Sigmoid colon (tissue), 7 donors: ENCODE results near the gene ZNF626. TPM values are rescaled to one million over a fixed set of nuclear protein-coding genes. Genes with fewer than 3 reads are reported as not detected.
"Not testable (repeated sequence)": the region's sequence is repeated elsewhere in the genome, so short reads cannot be mapped to it uniquely, and the experiment has no call there.

Source experiments
- DNase-seq: peaks from one replicate; pipeline ENCODE4 v3.0.0-alpha.2; 2019
- H3K27ac ChIP-seq, 4 donors: fragments of 200-600 bp; sonication (generic); one replicate each; pipeline ENCODE4 v1.5.1; 2016 to 2019; ENCODE audit warnings: mild to moderate bottlenecking in 1 of 4
- H3K27me3 ChIP-seq, 3 donors: fragments of 200-600 bp; sonication (generic); one replicate each; pipeline ENCODE4 v1.5.1; 2019; ENCODE audit warnings: mild to moderate bottlenecking in 1 of 3
- H3K36me3 ChIP-seq, 4 donors: fragments of 200-600 bp; sonication (generic); one replicate each; pipeline ENCODE4 v1.5.1; 2016 to 2019
- H3K4me1 ChIP-seq, 4 donors: fragments of 200-600 bp; sonication (generic); one replicate each; pipeline ENCODE4 v1.5.1; 2017 to 2019
- H3K4me3 ChIP-seq, 4 donors: fragments of 200-600 bp; sonication (generic); one replicate each; pipeline ENCODE4 v1.5.1; 2017 to 2019; ENCODE audit warnings: mild to moderate bottlenecking in 2 of 4, moderate library complexity in 1 of 4
- H3K9me3 ChIP-seq, 4 donors: fragments of 200-600 bp in 3 of 4; sonication (generic) in 3 of 4; one replicate each; pipeline versions ENCODE4 v1.5.1 to v1.6.1; 2013 to 2019
- EP300 ChIP-seq, 4 donors: sonication (generic); formaldehyde crosslinking; IDR thresholded peaks; one replicate each; pipeline ENCODE4 v1.6.1; 2017; ENCODE audit warnings: antibody characterized with exemption in 4 of 4
- POLR2A ChIP-seq, 2 donors: fragments of 450-650 bp; IDR thresholded peaks; one replicate each; pipeline ENCODE4 v1.6.1; 2016; ENCODE audit warnings: antibody characterized with exemption in 2 of 2, mild to moderate bottlenecking in 2 of 2, moderate library complexity in 2 of 2
- POLR2AphosphoS5 ChIP-seq, 4 donors: sonication (generic); formaldehyde crosslinking; IDR thresholded peaks; one replicate each; pipeline ENCODE4 v1.6.1; 2017; ENCODE audit warnings: antibody characterized with exemption in 4 of 4
- WGBS, 2 donors: extraction: QIAGEN DNeasy Blood & Tissue Kit; methylation state at CpG; one replicate each; pipeline ENCODE4 v1.1.7; 2013; 5-methylcytosine and 5-hydroxymethylcytosine counted together
- intact Hi-C: fragments of 100-400 bp; cut with DNase I; formaldehyde crosslinking; loops from one replicate; pipeline ENCODE4 v1.15.1; 2023
- polyA plus RNA-seq, 3 donors: library from polyadenylated mRNA; stranded (reverse); fragments of 200-250 nt; gene quantifications; one replicate each; pipeline ENCODE4 v1.2.3, GENCODE V29; 2013
- total RNA-seq, 4 donors: library from RNA; depleted of rRNA; stranded (reverse); fragments of >200 nt; gene quantifications; one replicate each; pipeline ENCODE4 v1.1.0, GENCODE V29; 2016
- TF ChIP-seq, protein P1 (sequence below), 4 experiments: fragments of 450-650 bp in 3 of 4; fragments of 200-600 bp in 1 of 4; IDR thresholded peaks; one replicate each; pipeline ENCODE4 v1.5.1; 2016 to 2019; ENCODE audit warnings: antibody characterized with exemption in 4 of 4, mild to moderate bottlenecking in 3 of 4, moderate library complexity in 2 of 4
- donor health status: healthy with polysubstance abuse.
- donor health status: Bipolar disorder and iron deficiency.
- donor health status: healthy.

The ZNF626 gene
- total and polyA plus RNA-seq, 7 donors: 0.23 to 20.1 (median 14.3) TPM

GRCh38 chr19:20616071-20616470 is 45.3 kb downstream of the ZNF626 start:
- Histone ChIP-seq H3K4me3 (no peak overlapping the region), H3K9me3 (peaks cover 0 to 39% (median 1%) of the 10 kb centered on the region in 4 donors), H3K4me1 (peaks cover 0 to 16% (median 0%) of the 10 kb centered on the region in 4 donors), H3K27ac (no peak overlapping the region), H3K36me3 (no peaks in the 10 kb centered on the region), H3K27me3 (no peaks in the 10 kb centered on the region)
- TF ChIP-seq, protein P1, sequence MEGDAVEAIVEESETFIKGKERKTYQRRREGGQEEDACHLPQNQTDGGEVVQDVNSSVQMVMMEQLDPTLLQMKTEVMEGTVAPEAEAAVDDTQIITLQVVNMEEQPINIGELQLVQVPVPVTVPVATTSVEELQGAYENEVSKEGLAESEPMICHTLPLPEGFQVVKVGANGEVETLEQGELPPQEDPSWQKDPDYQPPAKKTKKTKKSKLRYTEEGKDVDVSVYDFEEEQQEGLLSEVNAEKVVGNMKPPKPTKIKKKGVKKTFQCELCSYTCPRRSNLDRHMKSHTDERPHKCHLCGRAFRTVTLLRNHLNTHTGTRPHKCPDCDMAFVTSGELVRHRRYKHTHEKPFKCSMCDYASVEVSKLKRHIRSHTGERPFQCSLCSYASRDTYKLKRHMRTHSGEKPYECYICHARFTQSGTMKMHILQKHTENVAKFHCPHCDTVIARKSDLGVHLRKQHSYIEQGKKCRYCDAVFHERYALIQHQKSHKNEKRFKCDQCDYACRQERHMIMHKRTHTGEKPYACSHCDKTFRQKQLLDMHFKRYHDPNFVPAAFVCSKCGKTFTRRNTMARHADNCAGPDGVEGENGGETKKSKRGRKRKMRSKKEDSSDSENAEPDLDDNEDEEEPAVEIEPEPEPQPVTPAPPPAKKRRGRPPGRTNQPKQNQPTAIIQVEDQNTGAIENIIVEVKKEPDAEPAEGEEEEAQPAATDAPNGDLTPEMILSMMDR (IDR thresholded peaks at IDR 0.05): no peak
- TF ChIP-seq POLR2AphosphoS5 (IDR thresholded peaks at IDR 0.05) (no peak), POLR2A (IDR thresholded peaks at IDR 0.05) (no peak), EP300 (IDR thresholded peaks at IDR 0.05) (no peak)
- no peak for DNase-seq
- intact Hi-C loops: no loop called here
- WGBS, 2 donors: 62 to 73% methylated on average over 2 of the region's 2 CpGs

DNA sequence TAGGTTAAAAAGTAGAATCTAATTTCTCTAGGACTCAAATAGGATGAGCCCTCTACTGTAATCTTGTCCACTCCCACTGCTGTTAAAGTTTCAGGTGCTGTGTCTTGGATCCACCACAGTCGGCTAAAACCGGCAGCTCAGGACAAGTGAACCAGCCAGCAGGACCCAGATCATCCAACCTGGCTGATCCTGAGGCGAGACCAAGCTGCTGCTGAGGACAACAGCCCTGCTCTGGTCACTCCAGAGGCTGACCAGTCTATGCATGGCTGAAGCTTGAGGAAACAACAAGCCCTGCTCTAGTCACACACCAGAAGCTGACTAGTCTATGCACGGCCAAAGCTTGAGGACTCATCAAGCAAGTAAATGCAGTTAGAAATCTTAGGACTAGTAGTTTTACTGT is 46.4 kb downstream of the ZNF626 start:
- intact Hi-C loops: not testable (repeated sequence)

GRCh38 chr19:20612711-20613316 is 48.6 kb downstream of the ZNF626 start:
- Histone ChIP-seq H3K4me3 (peak overlapping the region; percentile 19 to 41 (median 22)), H3K9me3 (peaks cover 0 to 36% (median 0%) of the 10 kb centered on the region in 4 donors), H3K4me1 (peaks cover 0 to 16% (median 0%) of the 10 kb centered on the region in 4 donors), H3K27me3 (no peaks in the 10 kb centered on the region), H3K36me3 (no peaks in the 10 kb centered on the region), H3K27ac (peak overlapping the region in 3 of 4 donors; percentile 49 to 66 (median 61))
- no peak for DNase-seq
- intact Hi-C loops: no loop called here
- 47 to 55% methylated on average over 5 of the region's 5 CpGs for WGBS, 2 donors
- TF ChIP-seq EP300 (IDR thresholded peaks at IDR 0.05) (no peak), POLR2AphosphoS5 (IDR thresholded peaks at IDR 0.05) (no peak), POLR2A (IDR thresholded peaks at IDR 0.05) (no peak)
- TF ChIP-seq, protein P1 (IDR thresholded peaks at IDR 0.05): no peak

More for the DNA sequence above, 46.4 kb downstream of the ZNF626 start:
- DNase-seq, H3K27me3 ChIP-seq, H3K36me3 ChIP-seq, H3K4me3 ChIP-seq, H3K27ac ChIP-seq: not testable (repeated sequence)
- peaks cover 0 to 32% (median 1%) of the 10 kb centered on the region in 4 donors for H3K9me3 ChIP-seq
- peaks cover 0 to 16% (median 0%) of the 10 kb centered on the region in 4 donors for H3K4me1 ChIP-seq
- WGBS, 2 donors: 74 to 92% methylated on average over 4 of the region's 4 CpGs

DNA sequence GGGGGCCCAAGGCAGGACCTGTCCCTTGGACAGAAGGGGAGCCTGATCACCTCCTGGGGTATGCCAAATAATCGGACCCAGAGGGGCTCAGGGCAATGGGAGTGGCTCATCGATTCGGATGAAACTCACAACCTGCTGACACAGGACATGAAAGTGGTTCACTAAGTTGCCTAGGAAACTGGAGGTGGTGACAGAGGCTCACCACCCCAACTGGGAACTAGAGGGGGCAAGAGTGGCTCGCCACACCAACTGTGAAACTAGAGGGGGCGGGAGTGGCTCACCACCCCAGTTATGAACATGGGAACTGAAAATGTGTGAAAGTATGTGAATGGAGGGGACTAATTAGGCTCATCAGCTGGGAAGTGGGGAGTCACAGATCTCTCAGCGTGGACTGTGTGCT is 49.5 kb downstream of the ZNF626 start:
- DNase-seq: no peak
- Histone ChIP-seq H3K36me3 (no peaks in the 10 kb centered on the region), H3K4me3 (peak overlapping the region in 2 of 4 donors; percentile 19 to 41), H3K27me3 (no peaks in the 10 kb centered on the region), H3K27ac (peak overlapping the region in 2 of 4 donors; percentile 61 to 66), H3K4me1 (peaks cover 0 to 16% (median 0%) of the 10 kb centered on the region in 4 donors), H3K9me3 (peaks cover 0 to 32% (median 0%) of the 10 kb centered on the region in 4 donors)
- intact Hi-C loops: no loop called here
- TF ChIP-seq POLR2AphosphoS5 (IDR thresholded peaks at IDR 0.05) (no peak), POLR2A (IDR thresholded peaks at IDR 0.05) (no peak), EP300 (IDR thresholded peaks at IDR 0.05) (no peak)
- TF ChIP-seq, protein P1 (IDR thresholded peaks at IDR 0.05): no peak
- 81 to 86% methylated on average over 6 of the region's 6 CpGs for WGBS, 2 donors

GRCh38 chr19:20607943-20608342 is 53.4 kb downstream of the ZNF626 start:
- no peak for DNase-seq
- H3K36me3 ChIP-seq: no peaks in the 10 kb centered on the region
- TF ChIP-seq, protein P1 (IDR thresholded peaks at IDR 0.05): no peak
- no peak for TF ChIP-seq POLR2AphosphoS5 (IDR thresholded peaks at IDR 0.05)
- TF ChIP-seq EP300 (IDR thresholded peaks at IDR 0.05): no peak
- no peak for TF ChIP-seq POLR2A (IDR thresholded peaks at IDR 0.05)
- no peak overlapping the region for H3K4me3 ChIP-seq
- peaks cover 0 to 12% (median 0%) of the 10 kb centered on the region in 4 donors for H3K9me3 ChIP-seq
- H3K27ac ChIP-seq: no peak overlapping the region
- H3K4me1 ChIP-seq: peaks cover 0 to 3% (median 0%) of the 10 kb centered on the region in 4 donors
- intact Hi-C loops: no loop called here
- WGBS, 2 donors: 0 to 93% methylated on average over 1 of the region's 1 CpG
- H3K27me3 ChIP-seq: no peaks in the 10 kb centered on the region

Other genes with a start within 250 kb of the ZNF626 start
- 10 to 100 TPM in 3 of 4 donors, 1 to 10 TPM in 1; 9.5 to 17.7 (median 11.2) TPM for gene ZNF737, start 95.8 kb downstream of the ZNF626 start, total RNA-seq
- 1 to 10 TPM; 1.2 to 8.1 (median 1.8) TPM for gene ZNF737, start 95.8 kb downstream of the ZNF626 start, polyA plus RNA-seq
- gene ZNF66, start 114.7 kb upstream of the ZNF626 start, total RNA-seq: 1 to 10 TPM; 1.7 to 3.9 (median 3.6) TPM
- 1 to 10 TPM in 2 of 3 donors, not detected in 1; 2.5 to 5.4 TPM for gene ZNF66, start 114.7 kb upstream of the ZNF626 start, polyA plus RNA-seq